ENCODE results near the gene COBLL1. TPM values are rescaled to one million over a fixed set of nuclear protein-coding genes. Genes with fewer than 3 reads are reported as not detected.

Gene COBLL1
- total RNA-seq, 1 experiment from 2014 or later: 5.9 TPM

DNA sequence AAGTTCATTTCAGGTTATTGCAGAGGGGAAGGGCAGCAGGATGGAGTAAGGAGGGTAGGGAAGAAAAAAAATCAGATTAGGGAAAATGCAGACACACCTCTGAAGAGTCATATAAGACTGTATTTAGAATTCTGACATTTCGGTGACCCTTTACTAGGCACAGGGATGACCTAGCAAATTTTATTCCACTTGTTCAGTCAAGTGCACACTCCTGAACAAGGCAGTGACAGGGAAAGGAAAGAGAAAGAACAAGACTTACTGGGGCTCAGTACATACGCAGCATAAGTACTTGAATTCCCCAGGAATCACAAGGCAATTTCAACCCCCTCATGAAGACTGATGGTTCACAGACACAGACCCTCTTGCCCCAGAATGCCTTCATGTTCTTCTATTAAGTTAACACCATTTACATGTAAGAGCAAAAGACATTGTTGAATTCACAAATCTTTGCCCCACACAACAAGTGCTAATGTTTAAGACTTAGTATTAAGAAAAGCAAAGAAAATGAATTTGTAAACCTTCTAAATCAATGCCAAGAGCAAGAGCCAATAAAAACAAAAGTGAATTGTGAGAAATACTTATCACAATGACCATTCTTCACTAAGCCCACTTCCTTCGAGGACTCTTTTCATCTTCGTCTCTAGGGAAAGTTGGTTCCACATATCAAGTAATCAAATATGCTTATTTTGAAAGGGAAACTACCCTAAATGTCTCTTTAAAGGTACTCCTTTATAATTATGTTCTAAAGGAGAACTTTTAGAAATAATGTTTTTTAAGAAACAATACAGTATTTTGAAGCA lies 47.0 kb downstream of the COBLL1 start:
- Histone ChIP-seq H3K27me3 (ENCODE audit: insufficient read depth, low read length) (no peaks in the 10 kb centered on the region), H4K5ac (ENCODE audit: insufficient read length, low read depth, low read length) (no peak overlapping the region)

More for the DNA sequence above, 47.0 kb downstream of the COBLL1 start:
- Histone ChIP-seq H4K8ac (replicated peaks; ENCODE audit: insufficient read length, low read depth, low read length) (no peak overlapping the region), H3K79me2 (ENCODE audit: insufficient read depth, low read length) (no peaks in the 10 kb centered on the region), H2AFZ (ENCODE audit: low read length) (no peak overlapping the region), H2BK120ac (ENCODE audit: low read depth, low read length, poor library complexity, severe bottlenecking) (no peak overlapping the region), H3K4me1 (ENCODE audit: insufficient read depth, low read length) (no peaks in the 10 kb centered on the region), H3K18ac (ENCODE audit: insufficient read length, low read depth, low read length) (no peak overlapping the region), H2BK12ac (ENCODE audit: insufficient read length, low read depth, low read length) (no peak overlapping the region), H3K4ac (ENCODE audit: low read depth, low read length) (no peak overlapping the region), H2BK20ac (ENCODE audit: low read depth, low read length, poor library complexity, severe bottlenecking) (no peak overlapping the region), H3K27ac (ENCODE audit: insufficient read length, low read depth, low read length) (no peak overlapping the region), H4K91ac (ENCODE audit: insufficient read length, low read depth, low read length) (no peak overlapping the region), H2BK5ac (ENCODE audit: insufficient read length, low read length) (no peak overlapping the region), H4K20me1 (ENCODE audit: control insufficient read depth, insufficient read depth, insufficient read length) (no peaks in the 10 kb centered on the region), H3T11ph (ENCODE audit: low read length) (no peak overlapping the region), H3K56ac (ENCODE audit: insufficient read length, low read depth, low read length) (no peak overlapping the region), H3K9me3 (ENCODE audit: control insufficient read depth, low read depth, low read length) (no peaks in the 10 kb centered on the region), H2BK15ac (ENCODE audit: low read depth, low read length) (no peak overlapping the region), H3K23me2 (ENCODE audit: insufficient read length, low read depth, low read length, poor library complexity, severe bottlenecking) (no peaks in the 10 kb centered on the region), H3K23ac (ENCODE audit: insufficient read length, low read depth, low read length) (no peak overlapping the region), H3K79me1 (ENCODE audit: insufficient read depth, low read depth, low read length, poor library complexity, severe bottlenecking) (no peaks in the 10 kb centered on the region), H2AK5ac (ENCODE audit: insufficient read length, low read length) (no peak overlapping the region), H3K14ac (ENCODE audit: insufficient read depth, low read length) (no peak overlapping the region), H3K9ac (ENCODE audit: extremely low read depth, insufficient read length, low read length) (no peak overlapping the region), H3K4me2 (ENCODE audit: insufficient read depth, insufficient read length, low read length) (no peak overlapping the region)
- no peaks in the 10 kb centered on the region for H3K27me3 Mint-ChIP-seq (ENCODE audit: low read depth)
- H3K36me3 Mint-ChIP-seq (ENCODE audit: insufficient read depth in 1 of 3, low read depth in 3 of 3): no peaks in the 10 kb centered on the region
- no peak for DNase-seq
- peaks cover 4 to 16% of the 10 kb centered on the region in 2 experiments; a peak in 3 of 4 replicates for H3K4me1 Mint-ChIP-seq
- H3K27ac Mint-ChIP-seq: no peak overlapping the region
- no CpG with 5 or more reads among the region's 4 CpGs for WGBS (ENCODE audit: extremely low coverage, insufficient read length, low lambda C conversion rate)
- no peak overlapping the region for H3K4me3 Mint-ChIP-seq
- no peak for TF ChIP-seq CTCF (conservative IDR thresholded peaks at IDR 0.05)
- H3K9me3 Mint-ChIP-seq: no peaks in the 10 kb centered on the region
